GM19025 (cell line): Measurements from ENCODE around the gene KRT31.
"Not testable (repeated sequence)": the region's sequence is repeated elsewhere in the genome, so short reads cannot be mapped to it uniquely, and the experiment has no call there.

Experiments used
- ATAC-seq: cut with Tn5 transposase; IDR thresholded peaks from one replicate; pipeline ENCODE4 v1.9.1; 2021; ENCODE audit warnings: mild to moderate bottlenecking, low read depth, moderate library complexity; ENCODE audit not compliant: unreplicated experiment

Gene KRT31

DNA sequence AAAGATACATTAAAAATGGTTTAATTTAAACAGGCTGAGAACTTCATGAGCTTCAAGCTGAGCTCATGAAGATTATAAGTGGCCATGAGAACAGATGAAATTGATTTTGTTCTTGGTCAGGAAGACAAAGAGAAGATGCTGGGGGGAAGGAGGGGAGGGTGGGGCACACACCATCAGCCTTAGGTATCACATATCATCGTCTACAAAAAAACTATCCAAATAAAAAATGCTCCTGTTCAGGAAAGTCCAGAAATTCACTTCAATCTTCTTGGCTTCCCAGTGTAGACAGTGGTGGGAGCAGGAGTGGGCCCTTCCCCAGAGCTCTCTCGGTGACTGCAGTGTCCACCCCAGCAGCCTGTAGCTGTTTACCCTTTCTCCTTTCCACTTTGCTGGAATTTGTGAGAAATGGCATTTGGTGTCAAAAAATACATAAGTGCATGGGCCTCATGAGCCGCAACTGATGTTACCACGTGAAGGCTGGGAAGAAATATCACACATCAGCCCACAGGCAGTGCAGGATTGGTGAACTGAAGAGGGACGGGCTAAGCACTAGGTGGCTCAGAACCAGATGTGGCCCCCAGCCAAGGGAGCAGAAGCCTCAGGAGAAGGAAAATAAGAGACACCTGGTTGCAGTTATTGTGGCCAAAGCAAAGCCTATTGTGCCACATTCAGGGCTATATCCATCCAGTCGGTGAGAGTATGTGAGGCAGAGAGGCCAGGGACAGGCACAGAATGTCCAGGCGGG is 20.9 kb upstream of the KRT31 start:
- ATAC-seq = no peak

DNA sequence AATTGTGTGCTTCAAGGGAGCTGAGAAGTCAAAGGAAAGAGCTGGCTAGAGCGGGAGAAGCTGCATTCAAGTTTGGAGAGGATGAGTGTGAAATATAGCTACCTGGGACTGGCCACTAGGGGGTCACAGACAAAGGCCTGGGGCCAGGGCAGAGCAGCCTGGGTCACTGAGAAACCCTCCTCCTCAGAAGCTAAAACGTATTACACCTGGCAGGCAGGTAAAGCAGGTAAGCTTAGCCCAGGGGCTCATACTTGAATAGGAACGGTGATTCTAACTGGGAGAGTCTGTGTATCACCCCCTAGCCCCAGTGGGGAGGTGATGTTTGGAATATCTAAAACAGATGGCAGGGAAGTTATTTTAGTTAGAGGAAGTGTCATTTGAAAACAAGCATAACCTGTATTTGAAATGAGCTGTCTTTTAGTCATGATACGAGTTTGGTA is 20.2 kb upstream of the KRT31 start:
- ATAC-seq = no peak

DNA sequence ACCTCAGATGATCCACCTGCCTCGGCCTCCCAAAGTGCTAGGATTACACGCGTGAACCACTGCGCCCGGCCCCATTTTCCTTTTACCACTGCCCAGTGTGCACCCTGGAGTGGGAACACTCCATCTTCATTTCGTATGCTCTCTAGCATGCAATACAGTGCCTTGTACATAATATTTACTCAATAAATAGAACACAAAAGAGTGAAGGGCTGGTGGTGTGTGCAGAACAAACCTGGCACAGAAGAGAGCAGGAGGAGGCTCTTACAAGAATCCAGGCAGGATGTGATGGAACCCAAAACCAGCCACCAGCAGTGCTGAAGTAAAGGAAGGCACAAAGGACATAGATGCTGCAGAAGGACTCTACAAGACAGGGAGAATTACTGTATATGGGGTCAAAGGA is 19.7 kb upstream of the KRT31 start:
- no peak for ATAC-seq

DNA sequence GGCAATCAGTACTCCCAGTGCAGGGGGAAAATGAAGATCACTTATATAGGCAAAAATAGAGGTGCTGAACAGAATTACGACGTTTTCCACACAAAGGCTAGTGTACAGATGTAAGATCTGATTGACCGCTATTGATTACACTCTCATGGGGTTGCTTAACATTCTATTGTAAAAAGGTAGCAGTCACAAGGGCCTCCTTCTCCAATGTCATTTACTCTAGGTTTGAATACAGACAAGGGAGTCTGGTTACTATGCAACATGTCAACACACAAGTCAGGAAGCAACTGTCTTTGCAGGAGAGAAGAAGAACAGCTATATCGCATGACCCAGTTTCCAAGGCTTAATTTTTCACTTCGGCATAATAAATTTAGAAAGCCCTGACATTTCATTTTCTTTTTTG is 19.1 kb upstream of the KRT31 start:
- no peak for ATAC-seq

DNA sequence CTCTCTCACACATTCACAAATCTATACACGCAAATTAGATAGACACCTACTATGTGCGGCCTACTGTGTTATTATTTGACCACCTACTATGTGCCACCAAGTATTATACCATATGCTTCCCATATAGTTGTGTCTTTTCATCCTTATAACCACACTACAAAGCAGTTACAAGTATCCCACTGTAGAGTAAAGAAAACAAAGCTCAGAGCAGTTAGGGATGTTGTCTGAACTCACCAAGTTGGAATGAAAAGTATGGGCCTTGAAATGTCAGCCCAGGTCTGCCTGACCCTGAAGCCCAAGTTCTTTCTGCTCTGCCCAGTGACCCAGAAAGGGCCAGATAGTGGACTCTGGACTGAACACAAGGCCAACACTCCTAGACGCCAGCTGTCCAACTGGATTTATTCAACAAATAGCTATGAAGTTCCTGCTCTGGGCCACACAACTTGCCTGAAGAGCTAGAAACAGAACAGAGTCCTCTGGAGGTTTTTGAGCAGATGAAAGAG is 18.5 kb upstream of the KRT31 start:
- ATAC-seq = no peak

DNA sequence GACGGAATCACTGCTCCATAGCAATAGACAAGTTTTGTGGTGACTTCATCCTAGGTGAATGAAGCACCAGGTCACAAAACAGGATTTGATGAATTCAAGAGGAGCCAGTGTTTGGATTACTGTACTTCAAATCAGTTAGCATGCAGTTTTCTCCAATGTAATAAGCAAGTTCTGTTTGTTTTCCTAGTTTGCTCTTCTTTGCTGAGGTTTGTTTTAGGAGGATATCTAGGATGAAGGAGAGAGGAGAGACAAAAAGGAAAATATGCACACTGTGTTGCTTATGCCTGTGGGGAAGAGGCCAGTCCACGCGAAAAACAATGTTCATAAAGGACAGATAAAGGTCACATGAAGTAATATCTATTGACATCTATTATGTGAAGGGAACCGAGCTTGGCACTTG is 18.0 kb upstream of the KRT31 start:
- no peak for ATAC-seq

DNA sequence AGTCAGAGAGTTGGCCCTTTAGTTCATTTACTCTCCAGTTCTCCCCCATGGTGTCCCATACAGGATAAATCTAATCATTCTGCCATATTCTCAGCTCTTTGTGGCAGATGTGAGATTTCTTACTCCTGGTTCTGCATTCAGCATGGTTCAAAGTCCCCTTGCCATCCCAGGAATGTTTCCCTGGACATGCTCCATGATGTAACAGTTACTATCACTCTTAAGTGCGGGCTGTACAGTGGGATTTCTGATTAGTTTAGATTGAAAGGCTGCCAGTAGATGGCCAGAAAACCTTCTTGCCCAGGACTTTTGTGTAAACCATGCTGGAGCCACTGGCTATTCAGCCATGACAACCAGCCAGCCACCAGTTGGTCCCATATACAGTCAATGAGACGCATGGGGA is 16.6 kb upstream of the KRT31 start:
- ATAC-seq = no peak

DNA sequence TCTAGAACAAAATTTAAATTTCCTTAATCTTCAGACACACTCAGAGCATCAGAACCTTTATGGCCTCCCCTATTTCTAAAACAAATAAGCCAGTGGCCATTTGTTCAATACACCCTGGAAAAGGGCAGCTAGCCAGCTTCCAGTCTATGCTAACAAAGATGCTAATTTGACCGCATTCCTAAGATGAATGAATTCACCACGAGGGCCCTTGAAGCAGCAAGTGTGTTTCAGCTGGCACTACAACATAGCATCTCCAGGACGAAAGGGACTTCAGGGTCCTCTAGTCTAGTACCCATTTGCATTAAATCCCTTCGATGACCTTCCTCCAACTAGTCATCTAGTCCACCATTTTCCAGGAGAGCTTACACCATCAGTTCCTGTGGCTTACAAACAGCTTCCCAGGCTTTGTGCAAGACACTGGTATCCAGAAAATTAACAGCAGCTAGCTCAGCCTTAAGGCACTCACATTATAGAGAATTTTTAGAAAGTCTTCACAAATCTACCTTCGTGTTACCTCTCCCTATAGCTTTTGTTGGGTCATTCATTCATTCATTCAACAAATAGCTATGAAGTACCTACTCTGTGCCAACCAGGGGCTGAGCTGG is 16.0 kb upstream of the KRT31 start:
- no peak for ATAC-seq

DNA sequence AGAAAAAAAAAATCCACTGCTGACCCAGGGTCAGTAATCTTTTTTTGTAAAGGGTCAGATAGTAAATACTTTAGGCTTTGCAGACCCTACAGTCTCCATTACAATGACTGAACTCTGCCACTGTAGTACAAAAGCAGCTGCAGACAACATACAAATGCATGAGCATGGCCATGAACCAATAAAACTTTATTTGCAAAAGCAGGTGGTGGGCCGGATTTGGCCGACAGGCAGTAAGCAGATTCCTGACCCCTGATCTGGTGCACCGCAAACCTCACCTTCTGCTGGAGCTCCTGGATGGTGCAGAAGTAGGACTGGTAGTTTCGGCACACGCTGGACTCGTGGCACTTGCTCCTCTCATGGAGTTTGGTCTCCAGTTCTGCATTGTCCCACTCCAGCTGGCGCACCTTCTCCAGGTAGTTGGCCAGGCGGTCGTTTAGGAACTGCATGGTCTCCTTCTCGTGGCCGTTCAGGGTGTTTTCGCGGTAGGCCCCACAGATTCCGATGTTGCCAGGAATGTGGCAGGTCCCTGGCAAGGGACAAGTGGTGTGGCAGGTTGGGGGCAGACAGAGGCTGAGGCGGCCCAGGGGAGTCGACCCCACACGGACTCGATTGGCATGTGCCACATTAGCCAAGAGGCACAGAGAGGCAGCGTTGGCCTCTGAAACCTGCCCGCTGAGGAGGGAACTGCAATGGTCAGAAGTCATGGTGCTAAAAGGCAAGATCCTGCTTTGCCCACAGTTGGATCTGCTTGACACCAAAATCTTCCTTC is 13.8 kb upstream of the KRT31 start:
- ATAC-seq = no peak

DNA sequence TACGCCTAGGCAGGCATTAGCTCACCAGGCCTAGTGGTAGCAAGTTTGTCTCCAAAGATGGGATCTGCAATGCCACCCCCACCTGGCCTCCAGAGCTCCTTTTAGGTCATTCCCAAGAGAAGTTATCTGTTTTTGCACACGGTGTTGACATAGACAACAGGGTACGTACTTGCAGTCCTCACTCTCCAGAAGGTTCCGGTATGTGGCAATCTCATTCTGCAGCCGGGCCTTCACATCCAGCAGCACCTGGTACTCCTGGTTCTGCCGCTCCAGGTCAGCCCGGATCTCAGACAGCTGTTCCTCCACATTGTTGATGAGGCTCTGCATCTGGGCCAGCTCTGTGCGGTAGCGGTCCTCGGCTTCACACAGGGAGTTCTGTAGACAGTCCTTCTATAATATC is 9.8 kb upstream of the KRT31 start:
- no peak for ATAC-seq

DNA sequence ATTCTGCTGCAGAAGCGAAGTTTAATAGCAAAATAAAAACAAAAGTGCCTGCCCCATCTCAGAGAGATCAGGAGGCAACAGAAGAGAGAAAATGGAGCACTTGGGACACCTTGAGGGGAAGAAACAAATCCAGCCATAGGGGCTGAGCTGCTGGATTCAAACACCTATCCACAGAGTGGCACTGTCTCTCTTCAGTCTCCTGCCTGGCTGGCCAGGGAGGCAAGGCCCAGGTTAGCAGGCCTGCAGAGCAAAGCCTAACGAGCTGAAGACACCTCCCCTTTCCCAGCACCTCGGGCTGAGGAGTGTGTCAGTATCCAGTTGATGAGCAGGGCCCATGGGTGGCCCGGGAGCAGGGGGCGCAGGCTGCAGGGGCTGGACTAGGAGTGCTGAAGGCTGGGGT is 8.8 kb upstream of the KRT31 start:
- no peak for ATAC-seq

DNA sequence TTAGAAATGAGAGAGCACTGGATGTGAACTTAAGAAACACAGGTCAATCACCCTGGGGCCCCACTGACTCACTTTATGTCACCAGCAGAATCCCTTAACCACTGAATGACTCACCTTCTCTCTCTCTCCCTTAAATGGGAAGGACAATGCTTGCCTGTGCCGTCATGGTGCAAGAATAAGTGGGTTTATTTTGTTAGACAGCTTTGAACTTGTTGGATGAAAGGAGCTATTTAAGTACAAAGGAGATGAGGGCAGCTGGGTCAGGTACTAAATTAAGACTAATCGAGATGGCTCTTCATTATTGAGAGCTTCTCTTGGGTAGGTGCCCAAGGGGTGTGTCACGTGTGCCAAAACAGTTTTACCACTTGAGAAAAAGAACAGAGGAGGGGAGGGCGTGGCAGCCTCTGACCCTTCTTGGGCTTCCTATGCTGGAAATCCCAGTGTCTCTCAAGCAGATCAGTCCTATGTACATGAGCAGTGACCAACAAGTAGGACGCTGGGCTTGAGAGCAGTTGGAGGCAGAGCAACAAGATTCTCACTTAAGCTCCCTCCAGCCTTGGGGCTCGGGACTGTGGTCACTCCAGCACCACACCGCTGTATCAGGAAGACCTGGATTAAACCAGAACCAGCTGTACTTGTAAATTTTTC is 6.7 kb upstream of the KRT31 start:
- ATAC-seq = no peak

DNA sequence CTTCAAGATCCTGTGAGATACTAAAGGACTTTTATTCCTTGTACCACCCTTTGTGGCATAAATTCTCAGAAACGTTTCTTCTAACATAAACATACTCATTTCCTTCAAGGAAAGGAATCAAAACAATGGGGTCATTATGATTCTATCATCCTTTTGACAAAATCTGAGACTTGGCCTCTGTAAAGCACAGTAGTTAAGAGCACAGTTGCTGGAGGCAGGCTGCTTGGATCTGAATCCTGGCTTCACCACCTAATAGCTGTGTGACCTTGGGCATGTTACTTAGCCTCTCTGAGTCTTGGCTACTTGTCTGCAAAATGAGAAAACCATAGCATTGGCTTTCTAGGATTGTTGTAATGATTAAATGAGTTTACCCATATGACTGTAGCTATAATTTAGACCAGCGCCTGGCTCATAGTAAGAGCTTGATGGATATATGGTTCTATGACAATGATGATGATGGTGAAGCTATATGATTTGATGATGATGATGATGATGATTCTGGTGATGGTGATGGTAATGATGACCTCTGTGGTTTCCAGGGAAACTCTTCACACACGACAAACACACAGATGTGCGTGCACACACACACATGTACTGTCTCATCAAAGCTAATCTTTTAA is 6.1 kb upstream of the KRT31 start:
- no peak for ATAC-seq

DNA sequence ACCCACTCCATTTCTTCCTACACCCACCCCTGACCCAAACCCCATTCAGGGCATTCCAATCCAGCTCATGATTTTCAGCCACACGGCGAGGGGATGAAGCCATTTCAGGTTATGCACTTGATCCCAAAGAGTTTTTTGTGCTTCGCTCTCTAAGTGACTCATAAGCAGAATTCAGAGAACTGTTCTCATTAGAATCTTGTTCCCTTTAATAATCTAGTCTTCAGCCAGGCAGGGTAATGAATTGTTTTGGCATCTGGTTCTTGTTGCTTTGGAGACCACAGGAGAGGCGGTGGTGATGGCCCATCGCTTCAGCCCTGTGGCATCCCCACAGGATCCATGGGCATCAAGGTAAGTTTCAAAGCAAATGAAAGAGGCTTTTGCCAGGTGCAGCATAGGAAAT is 4.8 kb upstream of the KRT31 start:
- no peak for ATAC-seq

DNA sequence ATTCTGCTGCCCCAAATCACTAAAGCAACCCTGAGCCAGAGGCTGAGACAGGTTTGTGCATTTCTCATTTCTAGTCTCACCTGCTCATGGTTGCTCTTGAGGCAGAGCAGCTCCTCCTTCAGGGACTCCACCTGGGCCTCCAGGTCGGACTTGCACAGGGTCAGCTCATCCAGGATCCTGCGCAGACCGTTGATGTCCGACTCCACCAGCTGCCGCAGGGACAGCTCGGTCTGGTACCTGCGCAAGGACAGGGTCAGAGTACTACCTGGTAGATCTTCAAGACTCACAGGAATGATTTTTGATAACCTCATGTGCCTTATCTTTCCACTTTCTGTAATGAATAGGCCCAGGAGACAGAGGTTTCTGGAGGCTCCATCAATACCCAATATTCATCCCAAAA is 1.1 kb downstream of the KRT31 start:
- ATAC-seq = no peak

DNA sequence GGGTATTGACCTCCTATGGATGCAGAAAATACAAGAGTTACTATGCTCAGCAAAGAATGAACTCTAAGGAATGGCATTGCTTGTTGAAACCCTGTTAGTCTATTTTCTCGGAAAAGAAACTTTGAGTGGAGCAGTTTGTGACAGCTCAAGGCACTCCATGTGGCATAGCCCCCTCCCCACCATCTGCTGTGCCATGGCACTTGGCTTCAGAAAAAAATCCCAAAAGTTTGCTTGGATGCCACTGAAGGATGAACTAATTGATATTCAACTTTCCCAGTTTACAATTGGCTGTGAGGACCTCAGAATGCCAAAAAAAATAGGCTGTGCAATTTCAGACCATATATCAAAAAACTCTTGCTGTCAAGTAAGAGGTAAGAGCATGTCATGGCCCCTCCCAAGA is 1.8 kb downstream of the KRT31 start:
- ATAC-seq = no peak

DNA sequence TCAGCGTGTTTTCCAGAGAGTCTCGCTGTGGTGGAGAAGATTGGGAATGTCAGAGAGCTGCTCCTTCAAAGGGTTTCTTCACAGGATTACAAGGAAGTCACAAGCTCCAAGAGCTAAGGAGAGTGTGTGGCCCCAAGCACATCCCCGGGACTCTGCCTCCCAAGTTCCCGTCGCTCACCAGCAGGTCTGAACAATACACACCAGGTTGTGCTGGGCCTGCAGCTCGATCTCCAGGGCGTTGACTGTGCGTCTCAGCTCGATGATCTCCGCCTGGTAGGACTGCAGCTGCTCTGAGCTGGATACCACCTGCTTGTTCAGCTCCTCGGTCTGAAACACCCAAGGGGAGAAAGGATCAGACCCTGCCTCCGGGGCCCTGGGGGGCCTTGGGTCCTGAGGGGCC is 2.4 kb downstream of the KRT31 start:
- ATAC-seq = not testable (repeated sequence)

DNA sequence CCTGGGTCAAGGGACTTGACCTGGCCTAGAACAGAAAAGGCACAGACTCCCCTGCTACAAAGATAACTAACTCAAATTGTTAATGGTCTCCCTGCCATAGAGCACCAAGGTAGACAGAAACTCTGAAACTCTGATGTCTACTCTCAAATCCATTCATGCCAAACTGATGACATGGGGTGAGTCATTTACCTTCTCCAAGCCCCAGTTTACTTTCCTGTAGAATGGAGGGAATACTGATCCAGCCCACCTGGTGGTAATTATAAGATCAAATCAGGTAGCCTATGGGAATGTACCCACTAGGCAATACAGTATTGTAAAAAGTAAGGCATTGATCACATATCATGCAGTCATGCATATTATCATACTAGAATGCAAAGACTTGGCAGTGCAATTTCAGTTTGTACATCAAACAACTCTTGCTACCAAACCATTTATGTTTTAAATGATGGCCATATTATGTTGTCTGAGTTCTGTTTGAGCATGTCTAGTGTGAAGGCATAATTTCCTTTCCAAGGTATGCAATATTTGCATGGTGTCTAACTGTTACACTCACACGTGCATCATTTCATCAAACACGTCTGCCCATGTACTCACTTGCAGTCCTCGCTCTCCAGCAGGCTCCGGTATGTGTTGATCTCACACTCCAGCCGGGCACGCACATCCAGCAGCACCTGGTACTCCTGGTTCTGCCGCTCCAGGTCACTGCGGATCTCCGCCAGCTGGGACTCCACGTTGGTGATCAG is 3.0 kb downstream of the KRT31 start:
- ATAC-seq = no peak

DNA sequence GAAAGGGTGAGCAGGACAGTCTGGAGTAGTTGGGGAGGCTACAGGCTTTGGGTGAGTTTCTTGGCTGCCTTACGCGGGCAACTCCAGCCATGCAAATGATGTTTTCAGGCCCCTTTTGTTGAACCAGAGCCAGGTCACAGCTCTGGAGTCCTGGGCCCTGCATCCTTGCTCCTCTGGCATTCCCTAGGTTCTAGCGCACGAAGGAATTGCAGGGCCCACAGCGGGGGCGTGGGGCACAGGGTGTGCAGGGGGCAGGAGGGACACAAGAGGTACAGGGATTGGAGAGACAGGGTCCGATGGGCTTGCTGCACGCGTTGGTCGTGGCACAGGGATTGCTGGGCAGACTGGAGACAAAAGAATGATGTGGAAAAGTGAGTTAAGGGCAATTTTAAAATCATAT is 3.6 kb downstream of the KRT31 start:
- ATAC-seq = no peak

DNA sequence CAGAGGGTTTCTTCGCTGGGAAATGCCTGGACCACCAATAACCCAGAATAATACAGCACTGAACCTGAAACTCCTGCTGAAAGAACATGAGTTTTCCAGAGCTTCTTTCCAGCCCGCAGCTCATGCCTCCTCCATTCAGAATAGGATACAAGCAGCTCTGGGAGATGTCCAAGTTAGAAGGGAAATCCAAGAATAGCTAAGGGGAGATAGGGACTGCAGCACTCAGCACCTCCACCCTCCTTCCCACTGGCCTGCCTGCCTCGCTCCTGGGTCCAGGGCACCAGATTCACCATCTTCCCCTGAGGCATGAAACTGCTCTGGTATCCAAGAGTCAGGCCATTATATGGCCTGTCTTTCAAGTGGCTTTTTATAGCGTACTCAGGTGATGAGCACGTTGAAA is 4.1 kb downstream of the KRT31 start:
- no peak for ATAC-seq
